SK-N-SH (cell line): ENCODE results near the gene SPEF2. TPM values are rescaled to one million over a fixed set of nuclear protein-coding genes. Genes with fewer than 3 reads are reported as not detected.

Source experiments
- CTCF ChIA-PET: fragments of 300-600, 350-600 bp; formaldehyde crosslinking; extraction: SDS; loops from one replicate; lab custom pipeline; 2021; lab: Yijun Ruan, JAX
- POLR2A ChIA-PET: fragments of 350-600 bp; sonication (Branson Sonifier 250); formaldehyde crosslinking; extraction: SDS; loops from one replicate; lab custom pipeline; 2020; ENCODE audit warnings: antibody characterized with exemption, inconsistent platforms; lab: Yijun Ruan, JAX
- DNase-seq: peaks from one replicate; pipeline ENCODE4 v3.0.0; 2012
- H2AFZ ChIP-seq: fragments of 200-600 bp; sonication (generic); 2 replicates; pipeline ENCODE4 v1.8.1; 2016; ENCODE audit warnings: antibody characterized with exemption, mild to moderate bottlenecking, low read depth
- H3F3A ChIP-seq: fragments of 200-600 bp; sonication (generic); replicated peaks from 2 replicates; pipeline ENCODE3; 2016; ENCODE audit warnings: antibody characterized with exemption, mild to moderate bottlenecking; ENCODE audit not compliant: insufficient read depth
- H3K27ac ChIP-seq, 2 experiments: fragments of 200-500 bp in 1 of 2; fragments of 200-600 bp in 1 of 2; sonication (Bioruptor generic) in 1 of 2; sonication (generic), shearing (Covaris generic) in 1 of 2; 2 replicates each; pipeline versions ENCODE4 v1.5.1 to v1.6.1; 2014 to 2016; ENCODE audit warnings: low read depth in 2 of 2, inconsistent platforms in 1 of 2, low read length in 1 of 2, mild to moderate bottlenecking in 1 of 2, mixed read lengths in 1 of 2
- H3K27me3 ChIP-seq: fragments of 200-600 bp; sonication (generic), shearing (Covaris generic); 2 replicates; pipeline ENCODE4 v1.6.1; 2016; ENCODE audit warnings: mixed run types; ENCODE audit not compliant: insufficient read depth
- H3K36me3 ChIP-seq, 2 experiments: fragments of 200-500 bp in 1 of 2; fragments of 200-600 bp in 1 of 2; sonication (Bioruptor generic) in 1 of 2; sonication (generic) in 1 of 2; replicated peaks in 1 of 2; 2 replicates each; pipeline versions ENCODE3 to v1.5.1; 2014 to 2016; ENCODE audit warnings: low read length in 1 of 2, mild to moderate bottlenecking in 1 of 2; ENCODE audit not compliant: insufficient read depth in 2 of 2, control insufficient read depth in 1 of 2
- H3K4me1 ChIP-seq, 2 experiments: fragments of 200-500 bp in 1 of 2; fragments of 200-600 bp in 1 of 2; sonication (Bioruptor generic) in 1 of 2; sonication (generic), shearing (Covaris generic) in 1 of 2; 2 replicates each; pipeline versions ENCODE4 v1.5.1 to v1.6.1; 2014 to 2016; ENCODE audit warnings: low read depth in 1 of 2, low read length in 1 of 2, mixed run types in 1 of 2; ENCODE audit not compliant: insufficient read depth in 2 of 2, control insufficient read depth in 1 of 2
- H3K4me2 ChIP-seq: fragments of 200-600 bp; sonication (generic), shearing (Covaris generic); 2 replicates; pipeline ENCODE4 v1.6.1; 2017; ENCODE audit warnings: mixed run types
- H3K4me3 ChIP-seq, 2 experiments: fragments of 200-500 bp in 1 of 2; fragments of 200-600 bp in 1 of 2; sonication (Bioruptor generic) in 1 of 2; sonication (generic), shearing (Covaris generic) in 1 of 2; 2 replicates each; pipeline versions ENCODE4 v1.5.1 to v1.8.1; 2014 to 2016; ENCODE audit warnings: low read depth in 2 of 2, inconsistent platforms in 1 of 2, low read length in 1 of 2, mild to moderate bottlenecking in 1 of 2, mixed read lengths in 1 of 2, moderate library complexity in 1 of 2
- H3K79me2 ChIP-seq: fragments of 200-600 bp; sonication (generic); 2 replicates; pipeline ENCODE4 v1.8.1; 2017; ENCODE audit warnings: mild to moderate bottlenecking; ENCODE audit not compliant: insufficient read depth
- H3K9ac ChIP-seq: fragments of 200-600 bp; sonication (generic); 2 replicates; pipeline ENCODE4 v1.6.1; 2017; ENCODE audit warnings: mixed run types
- H3K9me2 ChIP-seq: fragments of 200-600 bp; sonication (generic); 2 replicates; pipeline ENCODE4 v1.6.1; 2017; ENCODE audit warnings: mixed run types
- H3K9me3 ChIP-seq: fragments of 200-600 bp; sonication (generic); 2 replicates; pipeline ENCODE4 v1.6.1; 2017; ENCODE audit warnings: mixed run types, mild to moderate bottlenecking, moderate library complexity
- H4K20me1 ChIP-seq: fragments of 200-600 bp; sonication (generic); 2 replicates; pipeline ENCODE4 v1.6.1; 2017; ENCODE audit warnings: mild to moderate bottlenecking, mixed run types; ENCODE audit not compliant: insufficient read depth
- CTCF ChIP-seq: fragments of 200-600 bp; sonication (generic); IDR thresholded peaks from 2 replicates; pipeline ENCODE4 v1.6.1; 2017; ENCODE audit warnings: antibody characterized with exemption, mild to moderate bottlenecking, moderate library complexity
- FOSL2 ChIP-seq: IDR thresholded peaks from 2 replicates; pipeline ENCODE4 v1.4.0; 2012; ENCODE audit warnings: low read depth, mild to moderate bottlenecking, moderate library complexity, borderline replicate concordance
- FOXJ3 ChIP-seq: sonication (generic); formaldehyde crosslinking; IDR thresholded peaks from 2 replicates; pipeline ENCODE4 v1.5.1; 2020; ENCODE audit warnings: mild to moderate bottlenecking, missing genetic modification reagents
- MXI1 ChIP-seq: IDR thresholded peaks from 2 replicates; pipeline ENCODE4 v1.6.1; 2012; ENCODE audit warnings: mild to moderate bottlenecking, low read depth, low read length, improper control_type of control experiment
- NRF1 ChIP-seq: IDR thresholded peaks from 2 replicates; pipeline ENCODE4 v1.6.1; 2012; ENCODE audit warnings: low read depth, mild to moderate bottlenecking, low read length
- RAD21 ChIP-seq: IDR thresholded peaks from 2 replicates; pipeline ENCODE4 v1.6.1; 2012; ENCODE audit warnings: mild to moderate bottlenecking, low read length
- RCOR1 ChIP-seq: fragments of 150-350 bp; IDR thresholded peaks from 2 replicates; pipeline ENCODE4 v1.6.1; 2017; ENCODE audit warnings: antibody characterized with exemption, low read length
- RFX5 ChIP-seq: IDR thresholded peaks from 2 replicates; pipeline ENCODE4 v1.6.1; 2012; ENCODE audit warnings: mild to moderate bottlenecking, improper control_type of control experiment, low read length
- SMC3 ChIP-seq: IDR thresholded peaks from 2 replicates; pipeline ENCODE4 v1.6.1; 2012; ENCODE audit warnings: low read depth, low read length, improper control_type of control experiment
- USF1 ChIP-seq: IDR thresholded peaks from 2 replicates; pipeline ENCODE4 v1.4.0; 2012; ENCODE audit warnings: low read depth, borderline replicate concordance
- YY1 ChIP-seq: IDR thresholded peaks from 2 replicates; pipeline ENCODE4 v1.4.0; 2012; ENCODE audit warnings: low read depth, mild to moderate bottlenecking
- WGBS: methylation state at CpG from one replicate; pipeline ENCODE4 v1.1.6; 2017; ENCODE audit warnings: low lambda C conversion rate; 5-methylcytosine and 5-hydroxymethylcytosine counted together
- polyA plus RNA-seq, 3 experiments: library from polyadenylated mRNA; depleted of rRNA; stranded (reverse); fragments of >200 nt; gene quantifications; 2 replicates each; pipeline ENCODE4 v1.2.3, GENCODE V29; 2012
- TF ChIP-seq, protein P1 (sequence below): fragments of 150-350 bp; IDR thresholded peaks from 2 replicates; pipeline ENCODE4 v1.6.1; 2017; ENCODE audit warnings: antibody characterized with exemption, low read length, low read depth, borderline replicate concordance

The SPEF2 gene
- polyA plus RNA-seq, 1 of the 3 experiments (the other 2 are of a cell fraction): 1.6 TPM

GRCh38 chr5:35647712-35648111 is 30.0 kb downstream of the SPEF2 start:
- Histone ChIP-seq H4K20me1 (no peaks in the 10 kb centered on the region), H3F3A (no peaks in the 10 kb centered on the region), H3K27me3 (no peaks in the 10 kb centered on the region), H3K27ac (no peak overlapping the region), H3K4me2 (no peak overlapping the region), H3K9me3 (no peaks in the 10 kb centered on the region), H3K4me3 (no peak overlapping the region), H3K4me1 (no peaks in the 10 kb centered on the region), H3K79me2 (no peaks in the 10 kb centered on the region), H2AFZ (no peak overlapping the region), H3K9me2 (no peaks in the 10 kb centered on the region), H3K9ac (no peak overlapping the region), H3K36me3 (no peaks in the 10 kb centered on the region)
- 93% methylated on average over 1 of the region's 1 CpG for WGBS
- ChIA-PET POLR2A (no interaction called here), CTCF (no interaction called here)
- DNase-seq: no peak
- no peak for TF ChIP-seq RAD21
- no peak for TF ChIP-seq RCOR1
- no peak for TF ChIP-seq USF1
- no peak for TF ChIP-seq MXI1
- TF ChIP-seq FOXJ3 (CRISPR knock-in tag): no peak
- TF ChIP-seq FOSL2: no peak
- no peak for TF ChIP-seq YY1

- Histone ChIP-seq H3K4me2 (no peak overlapping the region), H3K27ac (no peak overlapping the region), H3K9ac (no peak overlapping the region), H3K9me3 (no peaks in the 10 kb centered on the region), H3K36me3 (no peaks in the 10 kb centered on the region), H3K79me2 (no peaks in the 10 kb centered on the region), H3K4me1 (no peaks in the 10 kb centered on the region), H3F3A (no peaks in the 10 kb centered on the region), H2AFZ (no peak overlapping the region), H3K9me2 (no peaks in the 10 kb centered on the region), H3K27me3 (no peaks in the 10 kb centered on the region), H4K20me1 (no peaks in the 10 kb centered on the region), H3K4me3 (no peak overlapping the region)
- CTCF ChIA-PET: interaction anchor here (1.1 to 2.7 kb wide), 10 partner anchors 8 to 276 kb away, joined by 3 to 29 read pairs (median 5); no protein-coding TSS in a partner anchor
- peak; percentile 24 for DNase-seq
- 33% methylated on average over 4 of the region's 4 CpGs for WGBS
- TF ChIP-seq USF1: peak; percentile 59; the same call in 1 of the 2 replicates
- TF ChIP-seq RFX5: no peak
- TF ChIP-seq RAD21: peak; percentile 56
- peak; percentile 64 for TF ChIP-seq CTCF
- TF ChIP-seq SMC3: peak; percentile 72
- TF ChIP-seq NRF1: no peak
- TF ChIP-seq, protein P1, sequence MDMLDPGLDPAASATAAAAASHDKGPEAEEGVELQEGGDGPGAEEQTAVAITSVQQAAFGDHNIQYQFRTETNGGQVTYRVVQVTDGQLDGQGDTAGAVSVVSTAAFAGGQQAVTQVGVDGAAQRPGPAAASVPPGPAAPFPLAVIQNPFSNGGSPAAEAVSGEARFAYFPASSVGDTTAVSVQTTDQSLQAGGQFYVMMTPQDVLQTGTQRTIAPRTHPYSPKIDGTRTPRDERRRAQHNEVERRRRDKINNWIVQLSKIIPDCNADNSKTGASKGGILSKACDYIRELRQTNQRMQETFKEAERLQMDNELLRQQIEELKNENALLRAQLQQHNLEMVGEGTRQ: no peak
- POLR2A ChIA-PET: no interaction called here
Observed at GRCh38 chr5:35651002-35651756, 33.5 kb downstream of the SPEF2 start.
